GM19025 (cell line): ENCODE data around the gene ATP1A2.
"Not testable (repeated sequence)": the region's sequence is repeated elsewhere in the genome, so short reads cannot be mapped to it uniquely, and the experiment has no call there.

ENCODE experiments used
- ATAC-seq: cut with Tn5 transposase; IDR thresholded peaks from one replicate; pipeline ENCODE4 v1.9.1; 2021; ENCODE audit warnings: mild to moderate bottlenecking, low read depth, moderate library complexity; ENCODE audit not compliant: unreplicated experiment

ATP1A2 gene

GRCh38 chr1:160099716-160100375, 15.7 kb upstream of the ATP1A2 start:
- ATAC-seq: no peak

- no peak for ATAC-seq
Observed at GRCh38 chr1:160101037-160101716, 14.4 kb upstream of the ATP1A2 start.

GRCh38 chr1:160101717-160102522, 13.6 kb upstream of the ATP1A2 start:
- no peak for ATAC-seq

- no peak for ATAC-seq
Observed at GRCh38 chr1:160103658-160104408, 11.7 kb upstream of the ATP1A2 start.

- no peak for ATAC-seq
Observed at GRCh38 chr1:160104486-160104885, 11.1 kb upstream of the ATP1A2 start.

- ATAC-seq: no peak
Observed at GRCh38 chr1:160105155-160105554, 10.4 kb upstream of the ATP1A2 start.

GRCh38 chr1:160107512-160107911, 8.0 kb upstream of the ATP1A2 start:
- ATAC-seq: no peak

- no peak for ATAC-seq
Observed at GRCh38 chr1:160108888-160109662, 6.5 kb upstream of the ATP1A2 start.

GRCh38 chr1:160109686-160110085, 5.9 kb upstream of the ATP1A2 start:
- ATAC-seq: no peak

GRCh38 chr1:160111462-160111861, 4.1 kb upstream of the ATP1A2 start:
- not testable (repeated sequence) for ATAC-seq

- no peak for ATAC-seq
Observed at GRCh38 chr1:160112357-160112756, 3.2 kb upstream of the ATP1A2 start.

- no peak for ATAC-seq
Observed at GRCh38 chr1:160113407-160113806, 2.2 kb upstream of the ATP1A2 start.

- ATAC-seq: no peak
Observed at GRCh38 chr1:160114085-160114484, 1.5 kb upstream of the ATP1A2 start.

- no peak for ATAC-seq
Observed at GRCh38 chr1:160116283-160117147, 956 bp downstream of the ATP1A2 start.

- ATAC-seq: no peak
Observed at GRCh38 chr1:160117300-160117699, 1.7 kb downstream of the ATP1A2 start.

- no peak for ATAC-seq
Observed at GRCh38 chr1:160117709-160118183, 2.2 kb downstream of the ATP1A2 start.

GRCh38 chr1:160118928-160119327, 3.4 kb downstream of the ATP1A2 start:
- no peak for ATAC-seq

GRCh38 chr1:160120797-160121196, 5.2 kb downstream of the ATP1A2 start:
- ATAC-seq: no peak

GRCh38 chr1:160121388-160121787, 5.8 kb downstream of the ATP1A2 start:
- no peak for ATAC-seq
